ENCODE measurements around the gene BRIP1. TPM values are rescaled to one million over a fixed set of nuclear protein-coding genes. Genes with fewer than 3 reads are reported as not detected.

The BRIP1 gene
- total RNA-seq, 1 experiment from 2014 or later, result 30.2 TPM

GRCh38 chr17:61639818-61640217 lies 223.5 kb downstream of the BRIP1 start:
- H3K4me3 ChIP-seq (ENCODE audit: low read depth, low read length, poor library complexity, severe bottlenecking), result no peak overlapping the region
- BruUV-seq (replicated peaks), result no TSS peak
- H3K27me3 ChIP-seq (replicated peaks; ENCODE audit: insufficient read depth, low read depth, low read length, poor library complexity), result no peaks in the 10 kb centered on the region
- ChIA-PET CTCF (no interaction called here), POLR2A (ENCODE audit: low non-redundant PET) (no interaction called here)
- no peaks in the 10 kb centered on the region for H3K9me3 ChIP-seq (ENCODE audit: low read depth, low read length, poor library complexity, severe bottlenecking)
- no peaks in the 10 kb centered on the region for H3K36me3 ChIP-seq (ENCODE audit: insufficient read depth, low read length, poor library complexity, severe bottlenecking)
- H3K4me1 ChIP-seq (ENCODE audit: insufficient read depth, low read length, poor library complexity, severe bottlenecking), result no peaks in the 10 kb centered on the region
- intact Hi-C loops (cut with micrococcal nuclease; ENCODE audit: unreplicated experiment), result no loop called here
- H3K27ac ChIP-seq (ENCODE audit: low read depth, low read length, poor library complexity, severe bottlenecking), result no peak overlapping the region
- DNase-seq (ENCODE audit: low spot score), result no peak
- no peak for TF ChIP-seq EZH2 (IDR thresholded peaks at IDR 0.05; ENCODE audit: borderline replicate concordance, low read depth, low read length, poor library complexity, severe bottlenecking)
- TF ChIP-seq CTCF (conservative IDR thresholded peaks at IDR 0.05; ENCODE audit: low read depth, low read length), result no peak

- no peak for DNase-seq (ENCODE audit: low spot score)
- intact Hi-C loops (cut with micrococcal nuclease; ENCODE audit: unreplicated experiment), result no loop called here
- Histone ChIP-seq H3K9me3 (ENCODE audit: low read depth, low read length, poor library complexity, severe bottlenecking) (no peaks in the 10 kb centered on the region), H3K4me3 (ENCODE audit: low read depth, low read length, poor library complexity, severe bottlenecking) (no peak overlapping the region), H3K27me3 (replicated peaks; ENCODE audit: insufficient read depth, low read depth, low read length, poor library complexity) (no peaks in the 10 kb centered on the region), H3K27ac (ENCODE audit: low read depth, low read length, poor library complexity, severe bottlenecking) (no peak overlapping the region), H3K4me1 (ENCODE audit: insufficient read depth, low read length, poor library complexity, severe bottlenecking) (no peaks in the 10 kb centered on the region), H3K36me3 (ENCODE audit: insufficient read depth, low read length, poor library complexity, severe bottlenecking) (no peaks in the 10 kb centered on the region)
- BruUV-seq (replicated peaks), result no TSS peak
- POLR2A ChIA-PET (ENCODE audit: low non-redundant PET), result no interaction called here
- CTCF ChIA-PET, result no interaction called here
- TF ChIP-seq CTCF (conservative IDR thresholded peaks at IDR 0.05; ENCODE audit: low read depth, low read length) (no peak), EZH2 (IDR thresholded peaks at IDR 0.05; ENCODE audit: borderline replicate concordance, low read depth, low read length, poor library complexity, severe bottlenecking) (no peak)
Observed at GRCh38 chr17:61638087-61638486, 225.2 kb downstream of the BRIP1 start.

- peak; percentile 77 for DNase-seq (ENCODE audit: low spot score)
- Histone ChIP-seq H3K27me3 (replicated peaks; ENCODE audit: insufficient read depth, low read depth, low read length, poor library complexity) (no peaks in the 10 kb centered on the region), H3K4me3 (ENCODE audit: low read depth, low read length, poor library complexity, severe bottlenecking) (no peak overlapping the region), H3K36me3 (ENCODE audit: insufficient read depth, low read length, poor library complexity, severe bottlenecking) (no peaks in the 10 kb centered on the region), H3K27ac (ENCODE audit: low read depth, low read length, poor library complexity, severe bottlenecking) (no peak overlapping the region), H3K9me3 (ENCODE audit: low read depth, low read length, poor library complexity, severe bottlenecking) (no peaks in the 10 kb centered on the region), H3K4me1 (ENCODE audit: insufficient read depth, low read length, poor library complexity, severe bottlenecking) (no peaks in the 10 kb centered on the region)
- POLR2A ChIA-PET (ENCODE audit: low non-redundant PET), result no interaction called here
- intact Hi-C loops (cut with micrococcal nuclease; ENCODE audit: unreplicated experiment), result loop anchor here (1.0 to 2.0 kb wide), 3 partner anchors 201 to 473 kb away; no protein-coding TSS in a partner anchor
- TF ChIP-seq CTCF (conservative IDR thresholded peaks at IDR 0.05; ENCODE audit: low read depth, low read length) (peak; percentile 87), EZH2 (IDR thresholded peaks at IDR 0.05; ENCODE audit: borderline replicate concordance, low read depth, low read length, poor library complexity, severe bottlenecking) (no peak)
- BruUV-seq (replicated peaks), result no TSS peak
- CTCF ChIA-PET, result interaction anchor here (0.6 to 1.3 kb wide), 3 partner anchors 47 to 963 kb away, joined by 3 to 13 read pairs (median 6); no protein-coding TSS in a partner anchor
Observed at GRCh38 chr17:61635913-61636432, 227.4 kb downstream of the BRIP1 start.

All from A673 (cell line).